Measurements from ENCODE around the gene TNFRSF18.

DNA sequence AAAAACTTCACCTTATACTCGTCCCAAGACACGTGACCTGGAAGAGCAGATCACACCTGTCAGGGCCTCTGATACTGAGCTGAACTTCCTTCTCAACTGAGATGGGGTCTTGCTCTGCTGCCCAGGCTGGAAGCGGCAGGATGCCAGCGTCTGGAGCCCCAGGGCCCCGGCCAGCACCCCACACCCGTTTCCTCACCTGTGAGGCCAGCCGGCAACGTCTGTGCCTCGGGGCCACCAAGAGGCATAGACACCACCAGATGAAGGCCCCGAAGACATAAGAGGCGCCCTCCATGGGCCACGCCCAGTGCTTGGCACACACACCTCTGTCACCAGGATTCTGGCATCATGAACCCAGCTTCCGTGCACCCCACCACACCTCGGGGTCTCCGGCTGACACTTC lies 16.9 kb upstream of the TNFRSF18 start:
- TF ChIP-seq CTCF (IDR thresholded peaks at IDR 0.05) (no peak), EZH2 (IDR thresholded peaks at IDR 0.05; ENCODE audit: borderline replicate concordance, insufficient read depth, low read depth, low read length, poor library complexity, severe bottlenecking) (no peak)
